ENCODE measurements around the gene SLCO2B1. TPM values are rescaled to one million over a fixed set of nuclear protein-coding genes. Genes with fewer than 3 reads are reported as not detected.

SLCO2B1 gene
- total and polyA plus RNA-seq, 12 donors, result 5.8 to 234 (median 122) TPM

DNA sequence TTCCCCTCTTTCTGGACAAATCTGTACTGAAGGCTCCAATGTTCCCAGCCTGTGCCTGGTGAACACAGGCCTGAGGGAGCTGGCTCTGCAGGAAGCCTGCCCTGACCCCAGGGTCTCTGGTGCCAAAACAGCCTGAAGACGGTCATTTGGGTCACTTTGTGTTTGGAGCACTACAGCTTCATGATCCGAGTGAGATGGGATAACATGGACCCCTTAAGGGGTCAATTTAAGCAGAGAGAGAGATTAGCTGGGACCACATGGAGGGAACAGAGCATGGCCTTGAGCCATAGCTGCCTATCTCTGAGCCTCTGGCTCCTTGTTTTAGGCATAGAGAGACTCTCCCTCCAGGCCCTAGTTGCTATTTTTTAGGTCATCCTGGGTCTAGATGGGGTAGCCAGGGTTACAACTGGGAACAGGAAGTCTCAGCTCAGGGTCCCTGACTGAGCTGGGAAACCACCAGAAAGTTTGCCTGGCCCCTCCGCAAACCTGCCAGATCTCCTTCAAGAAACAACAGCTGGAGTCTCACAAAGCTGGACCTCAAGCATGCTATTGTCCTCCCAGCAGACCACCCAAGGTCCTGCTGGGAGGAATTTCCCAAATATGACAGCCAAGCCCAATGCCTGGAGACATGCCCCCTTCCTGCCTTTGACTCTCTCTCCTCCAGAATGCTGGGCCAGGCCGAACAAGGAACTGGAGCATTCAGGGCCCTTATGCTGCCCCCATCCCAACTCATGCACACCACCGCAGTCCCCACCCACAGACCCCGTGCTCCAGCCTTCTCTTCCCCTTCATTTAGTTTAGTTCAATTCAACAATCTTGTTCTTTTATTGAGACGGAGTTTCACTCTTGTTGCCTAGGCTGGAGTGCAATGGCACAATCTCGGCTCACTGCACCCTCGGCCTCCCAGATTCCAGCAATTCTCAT, 4.0 kb downstream of the SLCO2B1 start:
- Histone ChIP-seq H3K27ac (peak overlapping the region in 4 of 5 donors; percentile 12 to 84 (median 44)), H3K4me3 (peak overlapping the region in 1 of 4 donors; percentile 33), H3K36me3 (replicated peaks in 1 of 2) (peaks cover 0 to 4% of the 10 kb centered on the region in 2 donors), H3K27me3 (no peaks in the 10 kb centered on the region), H3K4me1 (replicated peaks in 1 of 2) (peaks cover 0 to 23% of the 10 kb centered on the region in 2 donors), H3K9me3 (replicated peaks in 1 of 3) (no peaks in the 10 kb centered on the region)
- DNase-seq, result peak in 2 of 7 donors; percentile 26 to 33
- WGBS, 4 donors, result 67 to 75% (median 70%) methylated on average over 7 to 9 of the region's 9 CpGs
- TF ChIP-seq, protein P1, sequence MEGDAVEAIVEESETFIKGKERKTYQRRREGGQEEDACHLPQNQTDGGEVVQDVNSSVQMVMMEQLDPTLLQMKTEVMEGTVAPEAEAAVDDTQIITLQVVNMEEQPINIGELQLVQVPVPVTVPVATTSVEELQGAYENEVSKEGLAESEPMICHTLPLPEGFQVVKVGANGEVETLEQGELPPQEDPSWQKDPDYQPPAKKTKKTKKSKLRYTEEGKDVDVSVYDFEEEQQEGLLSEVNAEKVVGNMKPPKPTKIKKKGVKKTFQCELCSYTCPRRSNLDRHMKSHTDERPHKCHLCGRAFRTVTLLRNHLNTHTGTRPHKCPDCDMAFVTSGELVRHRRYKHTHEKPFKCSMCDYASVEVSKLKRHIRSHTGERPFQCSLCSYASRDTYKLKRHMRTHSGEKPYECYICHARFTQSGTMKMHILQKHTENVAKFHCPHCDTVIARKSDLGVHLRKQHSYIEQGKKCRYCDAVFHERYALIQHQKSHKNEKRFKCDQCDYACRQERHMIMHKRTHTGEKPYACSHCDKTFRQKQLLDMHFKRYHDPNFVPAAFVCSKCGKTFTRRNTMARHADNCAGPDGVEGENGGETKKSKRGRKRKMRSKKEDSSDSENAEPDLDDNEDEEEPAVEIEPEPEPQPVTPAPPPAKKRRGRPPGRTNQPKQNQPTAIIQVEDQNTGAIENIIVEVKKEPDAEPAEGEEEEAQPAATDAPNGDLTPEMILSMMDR (IDR thresholded peaks at IDR 0.05), result no peak
- TF ChIP-seq POLR2A (IDR thresholded peaks at IDR 0.05), result no peak
- intact Hi-C loops (cut with DNase I), result no loop called here

DNA sequence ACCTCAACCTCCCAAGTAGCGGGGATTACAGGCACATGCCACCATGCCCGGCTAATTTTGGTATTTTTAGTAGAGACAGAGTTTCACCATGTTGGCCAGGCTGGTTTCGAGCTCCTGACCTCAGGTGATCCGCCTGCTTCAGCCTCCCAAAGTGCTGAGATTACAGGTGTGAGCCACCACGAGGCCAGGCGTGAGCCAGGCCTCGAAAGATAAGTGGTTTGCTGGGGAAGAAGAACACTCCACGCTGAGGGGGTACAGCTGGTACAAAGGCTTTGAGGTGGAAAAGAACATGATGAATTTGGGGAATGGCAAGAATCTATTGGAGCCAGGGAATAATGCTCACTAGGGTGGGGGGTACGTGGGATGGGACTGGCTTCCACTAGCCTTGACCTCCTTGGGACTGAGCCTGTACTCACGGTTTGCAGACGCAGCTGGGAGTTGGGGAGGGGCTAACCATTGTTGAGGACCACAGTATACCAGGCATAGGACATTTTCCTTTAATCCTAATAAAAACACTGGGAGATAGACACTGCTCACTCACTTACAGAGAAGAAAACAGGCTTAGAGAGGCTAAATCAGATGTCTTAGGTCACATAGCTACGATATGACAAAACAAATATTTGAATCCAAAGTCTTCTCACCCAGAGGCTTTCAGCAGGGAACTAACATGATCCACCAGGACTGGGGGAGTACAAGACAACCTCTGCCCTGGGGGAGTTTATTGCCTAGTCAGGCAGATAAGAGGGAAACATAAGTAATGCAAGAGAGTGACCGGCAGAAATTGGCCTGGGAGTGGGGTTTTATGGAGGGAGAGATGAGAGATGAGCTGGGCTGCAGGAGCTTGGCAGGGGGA, 4.9 kb downstream of the SLCO2B1 start:
- no peaks in the 10 kb centered on the region for H3K9me3 ChIP-seq (replicated peaks in 1 of 3)
- peaks cover 0 to 19% of the 10 kb centered on the region in 2 donors for H3K4me1 ChIP-seq (replicated peaks in 1 of 2)
- H3K4me3 ChIP-seq, result peak overlapping the region in 1 of 4 donors; percentile 33
- peaks cover 0 to 4% of the 10 kb centered on the region in 2 donors for H3K36me3 ChIP-seq (replicated peaks in 1 of 2)
- TF ChIP-seq POLR2A (IDR thresholded peaks at IDR 0.05), result no peak
- TF ChIP-seq, protein P1 (IDR thresholded peaks at IDR 0.05), result no peak
- intact Hi-C loops (cut with DNase I), result no loop called here
- no peak for DNase-seq
- 71 to 81% (median 80%) methylated on average over 13 of the region's 13 CpGs for WGBS, 4 donors
- peak overlapping the region in 3 of 5 donors; percentile 25 to 84 (median 62) for H3K27ac ChIP-seq
- H3K27me3 ChIP-seq, result no peaks in the 10 kb centered on the region

GRCh38 chr11:75158241-75158640, 7.3 kb downstream of the SLCO2B1 start:
- Histone ChIP-seq H3K27ac (no peak overlapping the region), H3K27me3 (no peaks in the 10 kb centered on the region), H3K4me1 (replicated peaks in 1 of 2) (peaks cover 0 to 30% of the 10 kb centered on the region in 2 donors), H3K9me3 (replicated peaks in 1 of 3) (no peaks in the 10 kb centered on the region), H3K4me3 (no peak overlapping the region), H3K36me3 (replicated peaks in 1 of 2) (peaks cover 0 to 4% of the 10 kb centered on the region in 2 donors)
- no peak for TF ChIP-seq POLR2A (IDR thresholded peaks at IDR 0.05)
- TF ChIP-seq, protein P1 (IDR thresholded peaks at IDR 0.05), result no peak
- intact Hi-C loops (cut with DNase I), result no loop called here
- DNase-seq, result no peak

- Histone ChIP-seq H3K27ac (peak overlapping the region in 1 of 5 donors; percentile 49), H3K4me1 (replicated peaks in 1 of 2) (peaks cover 0 to 30% of the 10 kb centered on the region in 2 donors), H3K27me3 (no peaks in the 10 kb centered on the region), H3K9me3 (replicated peaks in 1 of 3) (no peaks in the 10 kb centered on the region), H3K4me3 (no peak overlapping the region), H3K36me3 (replicated peaks in 1 of 2) (peaks cover 0 to 4% of the 10 kb centered on the region in 2 donors)
- WGBS, 4 donors, result 87 to 96% (median 89%) methylated on average over 1 to 4 of the region's 4 CpGs
- no peak for DNase-seq
- intact Hi-C loops (cut with DNase I), result no loop called here
- TF ChIP-seq, protein P1 (IDR thresholded peaks at IDR 0.05), result no peak
- no peak for TF ChIP-seq POLR2A (IDR thresholded peaks at IDR 0.05)
These were observed 7.8 kb downstream of the SLCO2B1 start for GRCh38 chr11:75158696-75159150.
